Rectal smooth muscle tissue (tissue), 1 donor: ENCODE results near the gene SRMS.

Source experiments
- H3K27ac ChIP-seq: one replicate; pipeline ENCODE4 v1.7.0; 2013; ENCODE audit warnings: low read depth, low read length, inconsistent platforms
- H3K27me3 ChIP-seq: one replicate; pipeline ENCODE4 v1.7.0; 2013; ENCODE audit warnings: low read length; ENCODE audit not compliant: control insufficient read depth, insufficient read depth
- H3K36me3 ChIP-seq: one replicate; pipeline ENCODE4 v1.7.0; 2013; ENCODE audit warnings: low read length; ENCODE audit not compliant: control insufficient read depth, insufficient read depth
- H3K4me1 ChIP-seq: one replicate; pipeline ENCODE4 v1.7.0; 2013; ENCODE audit warnings: low read length; ENCODE audit not compliant: control insufficient read depth, insufficient read depth
- H3K4me3 ChIP-seq: one replicate; pipeline ENCODE4 v1.7.0; 2013; ENCODE audit warnings: low read length
- H3K9ac ChIP-seq: one replicate; pipeline ENCODE4 v1.7.0; 2013; ENCODE audit warnings: low read length

SRMS gene

GRCh38 chr20:63587776-63588591 is 40.4 kb upstream of the SRMS start:
- Histone ChIP-seq H3K4me1 (no peaks in the 10 kb centered on the region), H3K27me3 (no peaks in the 10 kb centered on the region), H3K36me3 (peaks cover 6% of the 10 kb centered on the region), H3K4me3 (no peak overlapping the region), H3K9ac (no peak overlapping the region), H3K27ac (no peak overlapping the region)

DNA sequence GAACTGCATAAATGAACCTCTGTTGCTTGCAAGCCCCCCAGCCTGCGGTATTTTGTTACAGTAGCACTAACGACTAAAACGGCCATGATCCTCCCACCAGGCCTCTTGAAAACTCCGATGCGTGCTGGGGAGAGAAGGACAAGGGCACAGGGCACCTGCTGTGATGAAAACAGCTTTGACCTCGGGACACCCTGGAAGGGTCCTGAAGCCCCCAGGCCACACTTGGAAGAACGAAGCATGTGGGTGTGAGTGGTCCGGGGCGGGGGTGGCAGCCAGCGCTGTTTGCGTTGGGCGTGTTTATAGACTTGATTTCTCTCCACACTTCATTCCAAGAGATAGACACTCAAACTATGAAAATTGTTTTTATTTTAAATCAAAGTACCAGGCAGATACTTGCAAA is 39.7 kb upstream of the SRMS start:
- H3K27ac ChIP-seq: no peak overlapping the region
- H3K4me3 ChIP-seq: no peak overlapping the region
- H3K4me1 ChIP-seq: no peaks in the 10 kb centered on the region
- no peaks in the 10 kb centered on the region for H3K27me3 ChIP-seq
- no peak overlapping the region for H3K9ac ChIP-seq
- peaks cover 3% of the 10 kb centered on the region for H3K36me3 ChIP-seq

GRCh38 chr20:63586797-63587196 is 39.2 kb upstream of the SRMS start:
- H3K9ac ChIP-seq: no peak overlapping the region
- no peaks in the 10 kb centered on the region for H3K36me3 ChIP-seq
- no peaks in the 10 kb centered on the region for H3K27me3 ChIP-seq
- no peaks in the 10 kb centered on the region for H3K4me1 ChIP-seq
- H3K4me3 ChIP-seq: no peak overlapping the region
- H3K27ac ChIP-seq: no peak overlapping the region

DNA sequence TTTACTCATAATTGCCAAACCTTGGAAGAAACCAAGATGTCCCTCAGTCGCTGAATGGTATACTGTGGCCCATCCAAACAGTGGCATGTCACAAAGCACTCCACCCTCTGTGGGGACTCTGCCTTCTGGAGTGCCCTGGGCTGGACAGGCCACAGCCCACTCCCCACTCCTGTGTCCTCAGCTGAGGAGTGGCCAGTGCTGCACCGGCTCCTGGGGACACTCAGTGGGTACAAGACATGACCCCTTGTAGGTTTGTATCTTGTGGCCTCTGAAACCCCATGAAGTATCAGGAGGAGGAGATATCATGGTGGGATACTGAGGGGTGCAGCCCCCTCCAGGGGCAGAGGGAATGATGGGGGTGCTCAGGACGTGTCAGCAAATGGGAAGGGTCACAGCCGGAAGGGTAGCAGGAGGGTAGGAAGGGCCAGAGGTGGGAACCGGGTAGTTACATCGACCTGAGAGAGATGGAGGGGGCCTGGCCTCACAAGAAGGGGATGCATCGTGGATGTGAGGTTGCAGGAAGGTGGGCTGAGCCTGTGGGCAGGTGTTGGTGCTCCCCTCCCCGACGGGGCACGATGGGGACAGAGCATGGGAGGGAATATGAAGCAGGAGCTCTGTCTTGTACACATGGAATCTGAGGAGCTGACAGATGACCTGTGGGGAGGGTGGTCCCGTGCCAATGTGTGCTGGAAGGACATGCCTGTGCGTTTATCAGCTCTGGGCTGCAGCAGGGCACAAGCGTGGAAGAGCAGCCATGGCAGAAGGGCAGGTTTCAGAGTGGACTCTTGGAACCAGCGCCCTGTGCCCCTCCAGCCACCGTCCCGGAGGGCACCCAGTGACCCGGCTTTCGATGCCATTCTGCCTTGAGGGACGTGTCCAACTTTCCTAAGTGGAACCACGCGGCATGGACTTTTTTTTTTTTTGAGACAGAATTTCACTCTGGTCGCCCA is 38.3 kb upstream of the SRMS start:
- Histone ChIP-seq H3K4me1 (no peaks in the 10 kb centered on the region), H3K4me3 (no peak overlapping the region), H3K9ac (no peak overlapping the region), H3K36me3 (no peaks in the 10 kb centered on the region), H3K27me3 (no peaks in the 10 kb centered on the region), H3K27ac (no peak overlapping the region)

- Histone ChIP-seq H3K36me3 (no peaks in the 10 kb centered on the region), H3K27me3 (peaks cover 3% of the 10 kb centered on the region), H3K4me3 (no peak overlapping the region), H3K9ac (no peak overlapping the region), H3K4me1 (no peaks in the 10 kb centered on the region), H3K27ac (no peak overlapping the region)
Measured at GRCh38 chr20:63582382-63583063, 35.0 kb upstream of the SRMS start.

- Histone ChIP-seq H3K27me3 (peaks cover 3% of the 10 kb centered on the region), H3K27ac (no peak overlapping the region), H3K36me3 (no peaks in the 10 kb centered on the region), H3K4me3 (no peak overlapping the region), H3K9ac (no peak overlapping the region), H3K4me1 (peaks cover 2% of the 10 kb centered on the region)
Measured at GRCh38 chr20:63580796-63581461, 33.4 kb upstream of the SRMS start.

- Histone ChIP-seq H3K9ac (no peak overlapping the region), H3K27me3 (peaks cover 3% of the 10 kb centered on the region), H3K36me3 (no peaks in the 10 kb centered on the region), H3K4me1 (peaks cover 6% of the 10 kb centered on the region), H3K27ac (no peak overlapping the region), H3K4me3 (no peak overlapping the region)
Measured at GRCh38 chr20:63579017-63579694, 31.6 kb upstream of the SRMS start.

DNA sequence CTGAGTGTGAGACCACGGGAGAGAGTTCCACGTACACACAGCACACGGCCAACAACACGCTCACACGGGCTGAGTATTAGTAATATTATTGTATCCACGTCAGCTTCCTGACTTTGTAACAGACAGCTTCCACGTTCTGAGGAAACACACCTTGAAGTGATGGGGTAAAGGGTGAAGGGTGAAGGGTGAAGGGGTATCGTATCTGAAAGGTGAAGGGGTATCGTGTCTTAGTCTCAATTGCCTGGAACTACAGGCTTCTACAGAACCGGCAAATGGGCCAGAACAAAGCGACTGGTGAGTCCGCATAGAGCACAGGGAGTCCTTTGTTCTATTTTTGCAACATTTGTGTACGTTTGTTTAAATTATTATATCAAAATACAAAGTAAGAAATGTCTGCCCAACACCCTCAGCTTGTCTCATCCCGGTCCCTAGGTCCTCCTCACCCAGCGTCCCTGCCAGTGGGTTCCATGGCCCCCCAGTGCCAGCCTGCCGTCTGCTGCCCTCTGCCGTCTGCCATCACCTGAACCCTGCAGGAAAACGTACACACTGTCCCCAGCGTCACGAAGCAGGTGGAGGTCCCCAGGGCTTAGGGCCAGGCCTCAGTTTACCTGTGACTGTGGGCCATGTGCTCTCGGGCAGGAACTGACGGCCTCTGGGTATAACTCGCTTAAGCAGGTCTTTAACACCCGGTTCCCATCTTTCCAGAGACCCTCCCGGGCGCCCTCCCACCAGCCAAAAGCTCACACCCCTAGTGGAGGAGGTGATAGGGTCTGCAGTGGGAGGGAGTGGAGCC is 30.9 kb upstream of the SRMS start:
- Histone ChIP-seq H3K27ac (no peak overlapping the region), H3K36me3 (no peaks in the 10 kb centered on the region), H3K9ac (no peak overlapping the region), H3K4me3 (no peak overlapping the region), H3K4me1 (peaks cover 6% of the 10 kb centered on the region), H3K27me3 (peaks cover 3% of the 10 kb centered on the region)

DNA sequence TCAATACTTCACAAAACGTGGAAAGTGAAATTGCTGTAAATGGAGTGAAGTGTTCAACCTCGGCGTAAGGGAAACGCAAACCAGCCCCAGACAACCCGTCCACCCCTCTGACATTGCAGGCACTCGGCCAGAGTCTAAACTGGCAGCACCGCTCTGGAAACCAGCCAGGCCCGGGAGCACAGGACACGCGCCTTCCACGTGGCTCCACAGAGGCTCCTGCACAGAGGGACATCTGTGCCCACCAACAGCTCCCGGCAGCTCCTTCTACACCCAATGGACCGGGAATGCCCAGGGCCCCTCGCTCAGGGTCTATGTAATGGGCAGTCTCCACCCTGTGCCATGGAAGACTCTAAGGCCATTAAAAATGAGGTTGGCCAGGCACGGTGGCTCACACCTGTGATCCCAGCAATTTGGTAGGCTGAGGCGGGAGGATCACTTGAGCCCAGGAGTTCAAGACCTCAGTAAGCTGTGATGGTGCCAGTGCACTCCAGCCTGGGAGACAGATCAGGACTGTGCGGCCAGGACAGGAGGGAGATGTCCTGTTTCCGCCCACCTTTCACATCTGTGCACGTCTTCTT is 29.9 kb upstream of the SRMS start:
- Histone ChIP-seq H3K4me3 (no peak overlapping the region), H3K9ac (no peak overlapping the region), H3K27ac (no peak overlapping the region), H3K4me1 (peaks cover 6% of the 10 kb centered on the region), H3K27me3 (peaks cover 3% of the 10 kb centered on the region), H3K36me3 (no peaks in the 10 kb centered on the region)

DNA sequence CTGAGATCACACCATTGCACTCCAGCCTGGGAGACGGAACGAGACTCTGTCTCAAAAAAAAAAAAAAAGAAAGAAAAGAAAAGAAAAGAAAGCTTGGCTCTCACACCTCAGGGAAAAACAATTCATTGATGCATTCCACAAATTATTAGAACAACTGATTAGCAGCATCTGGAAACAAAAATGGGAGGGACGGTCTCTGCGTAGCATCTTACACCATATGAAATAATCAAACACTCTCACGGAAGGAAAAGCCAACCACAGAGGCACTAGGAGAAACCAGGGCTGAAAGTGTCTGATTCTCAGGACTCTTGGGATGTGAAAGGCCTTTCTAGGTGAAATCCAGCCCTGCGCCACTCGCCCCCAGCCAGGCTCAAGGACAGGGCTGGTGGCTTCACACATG is 28.8 kb upstream of the SRMS start:
- peaks cover 3% of the 10 kb centered on the region for H3K27me3 ChIP-seq
- no peak overlapping the region for H3K4me3 ChIP-seq
- peaks cover 6% of the 10 kb centered on the region for H3K4me1 ChIP-seq
- no peak overlapping the region for H3K9ac ChIP-seq
- no peaks in the 10 kb centered on the region for H3K36me3 ChIP-seq
- no peak overlapping the region for H3K27ac ChIP-seq
